GM12878 (cell line): ENCODE results near the gene ZMYND10. TPM values are rescaled to one million over a fixed set of nuclear protein-coding genes. Genes with fewer than 3 reads are reported as not detected.
A peak's percentile ranks its signal among the peaks of the same experiment; 100 is the strongest.

Source experiments
- CBX3 ChIP-seq: fragments of 200-600 bp; sonication (generic); IDR thresholded peaks from 2 replicates; pipeline ENCODE4 v1.6.1; 2016; ENCODE audit warnings: low read depth, borderline replicate concordance
- CEBPZ ChIP-seq: fragments of 150-350 bp; IDR thresholded peaks from 2 replicates; pipeline ENCODE4 v1.6.1; 2016; ENCODE audit warnings: low read depth, low read length
- GATAD2B ChIP-seq: fragments of 450-650 bp; conservative IDR thresholded peaks from 2 replicates; pipeline ENCODE4 v1.6.1; 2017; ENCODE audit warnings: low read depth, mild to moderate bottlenecking, moderate library complexity
- IKZF1 ChIP-seq: fragments of 450-650 bp; conservative IDR thresholded peaks from 2 replicates; pipeline ENCODE4 v1.6.1; 2017; ENCODE audit warnings: antibody characterized with exemption, mild to moderate bottlenecking
- KDM1A ChIP-seq: fragments of 200-600 bp; sonication (generic); IDR thresholded peaks from 2 replicates; pipeline ENCODE4 v1.6.1; 2016; ENCODE audit warnings: borderline replicate concordance
- PBX3 ChIP-seq: IDR thresholded peaks from 2 replicates; pipeline ENCODE4 v1.6.1; 2011; ENCODE audit warnings: mild to moderate bottlenecking, low read depth, low read length, moderate library complexity; ENCODE audit not compliant: insufficient replicate concordance
- POU2F2 ChIP-seq: IDR thresholded peaks from 3 replicates; pipeline ENCODE4 v1.6.1; 2011; ENCODE audit warnings: low read depth, mild to moderate bottlenecking, low read length, borderline replicate concordance
- RFX5 ChIP-seq: IDR thresholded peaks from 2 replicates; pipeline ENCODE4 v1.6.1; 2011; ENCODE audit warnings: low read depth, low read length, improper control_type of control experiment
- SP1 ChIP-seq: IDR thresholded peaks from one replicate; pipeline ENCODE4 v1.6.1; 2011; ENCODE audit warnings: low read depth, low read length
- SUZ12 ChIP-seq: fragments of 200-600 bp; sonication (generic); IDR thresholded peaks from one replicate; pipeline ENCODE4 v1.6.1; 2018; ENCODE audit warnings: antibody characterized with exemption, mild to moderate bottlenecking; ENCODE audit not compliant: unreplicated experiment
- YBX1 ChIP-seq: fragments of 450-650 bp; IDR thresholded peaks from 2 replicates; pipeline ENCODE4 v1.6.1; 2016; ENCODE audit warnings: antibody characterized with exemption
- ZNF207 ChIP-seq: fragments of 450-650 bp; IDR thresholded peaks from 2 replicates; pipeline ENCODE4 v1.6.1; 2014; ENCODE audit warnings: antibody characterized with exemption, mild to moderate bottlenecking, borderline replicate concordance
- ZNF217 ChIP-seq: fragments of 450-650 bp; IDR thresholded peaks from 2 replicates; pipeline ENCODE4 v1.6.1; 2017; ENCODE audit warnings: antibody characterized with exemption, mild to moderate bottlenecking
- ZNF384 ChIP-seq: IDR thresholded peaks from 2 replicates; pipeline ENCODE4 v1.6.1; 2012; ENCODE audit warnings: low read depth, mild to moderate bottlenecking, low read length, improper control_type of control experiment, borderline replicate concordance
- polyA plus RNA-seq, 11 experiments: library from polyadenylated mRNA; depleted of rRNA in 4 of 11; unstranded in 6 of 11; stranded (reverse) in 5 of 11; fragments of >200 nt; fragmentation: Nextera tagmentation in 4 of 11; fragmentation: Illumina TruSeq in 1 of 11; extraction: Ambion mirVana in 4 of 11; extraction: Trizol in 1 of 11; gene quantifications; 1 replicate in 1 of 11; 2 replicates in 10 of 11; pipeline versions ENCODE4 v1.2.1 to v1.2.3, GENCODE V29; 2011 to 2016; ENCODE audit warnings: inconsistent platforms in 2 of 11, missing spikeins in 2 of 11, low read depth in 1 of 11
- total RNA-seq, 4 experiments: library from RNA; depleted of rRNA in 3 of 4; stranded (reverse); fragments of >200 nt in 3 of 4; fragmentation: Illumina TruSeq in 1 of 4; extraction: Trizol in 1 of 4; gene quantifications; 2 replicates each; pipeline versions ENCODE4 v1.2.1 to v1.2.3, GENCODE V29; 2013 to 2021
- TF ChIP-seq, protein P1 (sequence below): fragments of 450-650 bp; IDR thresholded peaks from 2 replicates; pipeline ENCODE4 v1.6.1; 2018; ENCODE audit warnings: borderline replicate concordance, mild to moderate bottlenecking; ENCODE audit not compliant: partially characterized antibody
- TF ChIP-seq, protein P2 (sequence below): fragments of 450-650 bp; IDR thresholded peaks from 2 replicates; pipeline ENCODE4 v1.6.1; 2017; ENCODE audit warnings: mild to moderate bottlenecking, low read depth, inconsistent platforms; ENCODE audit not compliant: poor library complexity, severe bottlenecking
- TF ChIP-seq, protein P3 (sequence below): fragments of 450-650 bp; IDR thresholded peaks from 2 replicates; pipeline ENCODE4 v1.6.1; 2018; ENCODE audit warnings: mild to moderate bottlenecking, low read depth, moderate library complexity; ENCODE audit not compliant: partially characterized antibody

The ZMYND10 gene
- total and polyA plus RNA-seq, 10 of the 15 experiments (the other 5 are each of a cell fraction or from before 2014, with no cell fraction given) = 0.11 to 1.0 (median 0.37) TPM

DNA sequence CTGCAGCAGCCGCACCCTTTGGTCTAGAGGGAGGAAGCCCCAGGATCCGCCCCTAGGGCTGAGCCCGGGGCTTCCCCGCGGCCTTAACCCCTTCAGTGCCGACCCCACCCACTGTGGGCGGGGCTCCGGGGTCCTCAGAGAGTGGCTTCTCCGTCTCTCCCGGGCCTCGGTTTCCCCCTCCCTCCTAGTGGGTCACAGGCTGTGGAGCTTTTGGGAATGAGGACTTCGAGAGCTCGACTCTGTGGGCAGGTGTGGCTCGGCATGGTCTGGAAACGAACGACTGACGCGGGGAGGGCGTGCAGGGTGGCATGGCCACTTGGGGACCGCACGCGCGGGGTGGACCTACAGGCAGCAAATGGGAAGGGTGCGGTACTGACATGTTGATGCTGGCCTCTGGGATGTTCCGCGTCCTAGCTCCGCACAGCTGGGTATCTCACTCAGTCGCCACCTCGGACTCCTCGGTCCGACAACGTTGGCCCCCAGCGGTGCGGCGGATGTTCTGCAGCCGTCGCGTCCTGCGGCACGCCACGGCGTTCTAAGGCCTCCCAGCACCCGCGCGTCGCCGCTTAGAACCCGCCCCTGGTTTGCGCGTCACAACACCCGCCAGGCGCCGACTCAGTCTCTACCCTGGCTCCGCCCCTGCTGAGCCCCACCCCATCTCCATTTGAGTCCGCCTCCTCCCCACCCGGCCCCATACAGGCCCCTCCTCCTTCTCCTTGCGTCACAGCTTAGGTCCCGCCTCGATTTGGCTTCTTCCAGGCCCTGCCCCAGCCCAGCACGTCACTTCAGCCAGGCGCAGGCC lies 46.5 kb downstream of the ZMYND10 start, which contains the start of the genes HYAL3 and NAA80 (continued):
- TF ChIP-seq, protein P1, sequence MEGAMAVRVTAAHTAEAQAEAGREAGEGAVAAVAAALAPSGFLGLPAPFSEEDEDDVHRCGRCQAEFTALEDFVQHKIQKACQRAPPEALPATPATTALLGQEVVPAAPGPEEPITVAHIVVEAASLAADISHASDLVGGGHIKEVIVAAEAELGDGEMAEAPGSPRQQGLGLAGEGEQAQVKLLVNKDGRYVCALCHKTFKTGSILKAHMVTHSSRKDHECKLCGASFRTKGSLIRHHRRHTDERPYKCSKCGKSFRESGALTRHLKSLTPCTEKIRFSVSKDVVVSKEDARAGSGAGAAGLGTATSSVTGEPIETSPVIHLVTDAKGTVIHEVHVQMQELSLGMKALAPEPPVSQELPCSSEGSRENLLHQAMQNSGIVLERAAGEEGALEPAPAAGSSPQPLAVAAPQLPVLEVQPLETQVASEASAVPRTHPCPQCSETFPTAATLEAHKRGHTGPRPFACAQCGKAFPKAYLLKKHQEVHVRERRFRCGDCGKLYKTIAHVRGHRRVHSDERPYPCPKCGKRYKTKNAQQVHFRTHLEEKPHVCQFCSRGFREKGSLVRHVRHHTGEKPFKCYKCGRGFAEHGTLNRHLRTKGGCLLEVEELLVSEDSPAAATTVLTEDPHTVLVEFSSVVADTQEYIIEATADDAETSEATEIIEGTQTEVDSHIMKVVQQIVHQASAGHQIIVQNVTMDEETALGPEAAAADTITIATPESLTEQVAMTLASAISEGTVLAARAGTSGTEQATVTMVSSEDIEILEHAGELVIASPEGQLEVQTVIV = no peak
- TF ChIP-seq, protein P2, sequence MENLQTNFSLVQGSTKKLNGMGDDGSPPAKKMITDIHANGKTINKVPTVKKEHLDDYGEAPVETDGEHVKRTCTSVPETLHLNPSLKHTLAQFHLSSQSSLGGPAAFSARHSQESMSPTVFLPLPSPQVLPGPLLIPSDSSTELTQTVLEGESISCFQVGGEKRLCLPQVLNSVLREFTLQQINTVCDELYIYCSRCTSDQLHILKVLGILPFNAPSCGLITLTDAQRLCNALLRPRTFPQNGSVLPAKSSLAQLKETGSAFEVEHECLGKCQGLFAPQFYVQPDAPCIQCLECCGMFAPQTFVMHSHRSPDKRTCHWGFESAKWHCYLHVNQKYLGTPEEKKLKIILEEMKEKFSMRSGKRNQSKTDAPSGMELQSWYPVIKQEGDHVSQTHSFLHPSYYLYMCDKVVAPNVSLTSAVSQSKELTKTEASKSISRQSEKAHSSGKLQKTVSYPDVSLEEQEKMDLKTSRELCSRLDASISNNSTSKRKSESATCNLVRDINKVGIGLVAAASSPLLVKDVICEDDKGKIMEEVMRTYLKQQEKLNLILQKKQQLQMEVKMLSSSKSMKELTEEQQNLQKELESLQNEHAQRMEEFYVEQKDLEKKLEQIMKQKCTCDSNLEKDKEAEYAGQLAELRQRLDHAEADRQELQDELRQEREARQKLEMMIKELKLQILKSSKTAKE = no peak
- peak; percentile 65; the same call in 2 of the 3 replicates for TF ChIP-seq POU2F2
- TF ChIP-seq ZNF207 = peak; percentile 94; the same call in 1 of the 2 replicates
- TF ChIP-seq PBX3 = no peak
- no peak for TF ChIP-seq CEBPZ
- no peak for TF ChIP-seq SP1
- TF ChIP-seq ZNF384 = no peak
- TF ChIP-seq ZNF217 = 0 out of 2 replicates have a peak, but pooled peaks have one; percentile 43
- peak; percentile 81 for TF ChIP-seq IKZF1
- TF ChIP-seq GATAD2B = peak; percentile 95
- no peak for TF ChIP-seq KDM1A
- TF ChIP-seq YBX1 = no peak
- TF ChIP-seq, protein P3, sequence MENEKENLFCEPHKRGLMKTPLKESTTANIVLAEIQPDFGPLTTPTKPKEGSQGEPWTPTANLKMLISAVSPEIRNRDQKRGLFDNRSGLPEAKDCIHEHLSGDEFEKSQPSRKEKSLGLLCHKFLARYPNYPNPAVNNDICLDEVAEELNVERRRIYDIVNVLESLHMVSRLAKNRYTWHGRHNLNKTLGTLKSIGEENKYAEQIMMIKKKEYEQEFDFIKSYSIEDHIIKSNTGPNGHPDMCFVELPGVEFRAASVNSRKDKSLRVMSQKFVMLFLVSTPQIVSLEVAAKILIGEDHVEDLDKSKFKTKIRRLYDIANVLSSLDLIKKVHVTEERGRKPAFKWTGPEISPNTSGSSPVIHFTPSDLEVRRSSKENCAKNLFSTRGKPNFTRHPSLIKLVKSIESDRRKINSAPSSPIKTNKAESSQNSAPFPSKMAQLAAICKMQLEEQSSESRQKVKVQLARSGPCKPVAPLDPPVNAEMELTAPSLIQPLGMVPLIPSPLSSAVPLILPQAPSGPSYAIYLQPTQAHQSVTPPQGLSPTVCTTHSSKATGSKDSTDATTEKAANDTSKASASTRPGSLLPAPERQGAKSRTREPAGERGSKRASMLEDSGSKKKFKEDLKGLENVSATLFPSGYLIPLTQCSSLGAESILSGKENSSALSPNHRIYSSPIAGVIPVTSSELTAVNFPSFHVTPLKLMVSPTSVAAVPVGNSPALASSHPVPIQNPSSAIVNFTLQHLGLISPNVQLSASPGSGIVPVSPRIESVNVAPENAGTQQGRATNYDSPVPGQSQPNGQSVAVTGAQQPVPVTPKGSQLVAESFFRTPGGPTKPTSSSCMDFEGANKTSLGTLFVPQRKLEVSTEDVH = no peak
- TF ChIP-seq CBX3 = no peak
- no peak for TF ChIP-seq RFX5
- TF ChIP-seq SUZ12 = no peak
